ENCODE results near the gene GHR.

The GHR gene

GRCh38 chr5:42620579-42621216 lies 197.5 kb downstream of the GHR start:
- Histone ChIP-seq H3K9me3 (replicated peaks; ENCODE audit: insufficient read depth, low read length) (no peaks in the 10 kb centered on the region), H3K9ac (ENCODE audit: low read length) (no peak overlapping the region), H3K4me2 (ENCODE audit: low read depth, low read length) (no peak overlapping the region), H3K79me2 (ENCODE audit: low read length) (no peaks in the 10 kb centered on the region), H3K27me3 (replicated peaks; ENCODE audit: insufficient read depth, low read length) (no peaks in the 10 kb centered on the region), H3K36me3 (replicated peaks; ENCODE audit: insufficient read depth, low read length) (no peaks in the 10 kb centered on the region), H4K20me1 (ENCODE audit: insufficient read depth, low read length) (no peaks in the 10 kb centered on the region), H3K9me2 (replicated peaks; ENCODE audit: insufficient read depth, low read length) (no peaks in the 10 kb centered on the region), H3K27ac (ENCODE audit: low read length) (no peak overlapping the region), H3K4me1 (ENCODE audit: low read length) (no peaks in the 10 kb centered on the region), H3F3A (ENCODE audit: insufficient read depth, low read length) (no peaks in the 10 kb centered on the region), H3K4me3 (ENCODE audit: low read length) (no peak overlapping the region), H2AFZ (ENCODE audit: low read length) (no peak overlapping the region)
- no peak for TF ChIP-seq EZH2 (optimal IDR thresholded peaks at IDR 0.05; ENCODE audit: low read depth, low read length)
- TF ChIP-seq, protein P1, sequence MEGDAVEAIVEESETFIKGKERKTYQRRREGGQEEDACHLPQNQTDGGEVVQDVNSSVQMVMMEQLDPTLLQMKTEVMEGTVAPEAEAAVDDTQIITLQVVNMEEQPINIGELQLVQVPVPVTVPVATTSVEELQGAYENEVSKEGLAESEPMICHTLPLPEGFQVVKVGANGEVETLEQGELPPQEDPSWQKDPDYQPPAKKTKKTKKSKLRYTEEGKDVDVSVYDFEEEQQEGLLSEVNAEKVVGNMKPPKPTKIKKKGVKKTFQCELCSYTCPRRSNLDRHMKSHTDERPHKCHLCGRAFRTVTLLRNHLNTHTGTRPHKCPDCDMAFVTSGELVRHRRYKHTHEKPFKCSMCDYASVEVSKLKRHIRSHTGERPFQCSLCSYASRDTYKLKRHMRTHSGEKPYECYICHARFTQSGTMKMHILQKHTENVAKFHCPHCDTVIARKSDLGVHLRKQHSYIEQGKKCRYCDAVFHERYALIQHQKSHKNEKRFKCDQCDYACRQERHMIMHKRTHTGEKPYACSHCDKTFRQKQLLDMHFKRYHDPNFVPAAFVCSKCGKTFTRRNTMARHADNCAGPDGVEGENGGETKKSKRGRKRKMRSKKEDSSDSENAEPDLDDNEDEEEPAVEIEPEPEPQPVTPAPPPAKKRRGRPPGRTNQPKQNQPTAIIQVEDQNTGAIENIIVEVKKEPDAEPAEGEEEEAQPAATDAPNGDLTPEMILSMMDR (IDR thresholded peaks at IDR 0.05; ENCODE audit: low read length) = no peak
- TF ChIP-seq EZH2phosphoT487 (IDR thresholded peaks at IDR 0.05; ENCODE audit: low read length) = no peak
- no peak for DNase-seq

DNA sequence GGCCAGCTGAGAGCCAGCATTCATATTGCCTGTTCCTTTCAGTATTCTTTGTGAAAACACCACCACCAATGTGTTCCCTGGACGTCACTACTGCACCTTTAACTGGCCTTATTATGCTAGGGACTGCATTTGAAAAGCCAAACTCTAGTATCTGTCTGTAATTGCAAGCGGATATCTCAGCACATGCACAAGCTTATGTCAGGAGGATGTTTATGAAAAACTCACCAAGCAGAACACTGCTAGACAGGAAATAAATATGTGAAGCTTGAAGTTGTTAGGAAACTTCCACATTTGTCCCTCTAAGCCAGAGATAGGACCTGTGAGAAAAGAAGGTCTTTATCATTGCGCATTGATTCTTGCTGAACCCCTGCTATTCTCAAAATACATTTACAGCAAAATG lies 198.0 kb downstream of the GHR start:
- H3K79me2 ChIP-seq (ENCODE audit: low read length) = no peaks in the 10 kb centered on the region
- no peak overlapping the region for H3K4me2 ChIP-seq (ENCODE audit: low read depth, low read length)
- H3K4me1 ChIP-seq (ENCODE audit: low read length) = no peaks in the 10 kb centered on the region
- H3K36me3 ChIP-seq (replicated peaks; ENCODE audit: insufficient read depth, low read length) = no peaks in the 10 kb centered on the region
- no peaks in the 10 kb centered on the region for H3K9me3 ChIP-seq (replicated peaks; ENCODE audit: insufficient read depth, low read length)
- H3K27ac ChIP-seq (ENCODE audit: low read length) = no peak overlapping the region
- no peaks in the 10 kb centered on the region for H3K27me3 ChIP-seq (replicated peaks; ENCODE audit: insufficient read depth, low read length)
- DNase-seq = no peak
- H3K9ac ChIP-seq (ENCODE audit: low read length) = no peak overlapping the region
- H3K9me2 ChIP-seq (replicated peaks; ENCODE audit: insufficient read depth, low read length) = no peaks in the 10 kb centered on the region
- H3K4me3 ChIP-seq (ENCODE audit: low read length) = no peak overlapping the region
- H3F3A ChIP-seq (ENCODE audit: insufficient read depth, low read length) = no peaks in the 10 kb centered on the region
- no peaks in the 10 kb centered on the region for H4K20me1 ChIP-seq (ENCODE audit: insufficient read depth, low read length)
- TF ChIP-seq, protein P1 (IDR thresholded peaks at IDR 0.05; ENCODE audit: low read length) = no peak
- TF ChIP-seq EZH2 (optimal IDR thresholded peaks at IDR 0.05; ENCODE audit: low read depth, low read length) (no peak), EZH2phosphoT487 (IDR thresholded peaks at IDR 0.05; ENCODE audit: low read length) (no peak)
- no peak overlapping the region for H2AFZ ChIP-seq (ENCODE audit: low read length)

DNA sequence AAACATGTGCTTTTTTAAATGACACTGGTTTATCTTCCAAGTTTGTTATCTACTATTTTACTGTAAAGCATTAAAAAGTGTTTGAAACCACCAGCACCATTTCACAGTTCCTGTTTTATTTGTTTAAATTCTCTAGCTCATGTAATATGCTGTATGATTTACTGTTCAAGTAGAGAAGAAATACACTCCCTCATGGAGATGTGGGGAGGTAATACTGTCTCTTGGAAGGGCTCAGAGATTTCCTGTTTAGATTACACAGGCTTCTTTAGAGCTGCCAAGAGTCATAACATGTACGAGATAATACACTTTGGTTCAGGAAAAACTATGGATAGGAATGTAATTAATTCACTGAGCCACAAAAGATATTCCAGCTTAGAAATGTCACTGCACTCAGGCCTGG lies 198.4 kb downstream of the GHR start:
- no peak for DNase-seq
- Histone ChIP-seq H3F3A (ENCODE audit: insufficient read depth, low read length) (no peaks in the 10 kb centered on the region), H3K4me2 (ENCODE audit: low read depth, low read length) (no peak overlapping the region), H3K9ac (ENCODE audit: low read length) (no peak overlapping the region), H2AFZ (ENCODE audit: low read length) (no peak overlapping the region), H3K9me3 (replicated peaks; ENCODE audit: insufficient read depth, low read length) (no peaks in the 10 kb centered on the region), H4K20me1 (ENCODE audit: insufficient read depth, low read length) (no peaks in the 10 kb centered on the region), H3K79me2 (ENCODE audit: low read length) (no peaks in the 10 kb centered on the region), H3K4me3 (ENCODE audit: low read length) (no peak overlapping the region), H3K4me1 (ENCODE audit: low read length) (no peaks in the 10 kb centered on the region), H3K27ac (ENCODE audit: low read length) (no peak overlapping the region), H3K9me2 (replicated peaks; ENCODE audit: insufficient read depth, low read length) (no peaks in the 10 kb centered on the region), H3K36me3 (replicated peaks; ENCODE audit: insufficient read depth, low read length) (no peaks in the 10 kb centered on the region), H3K27me3 (replicated peaks; ENCODE audit: insufficient read depth, low read length) (no peaks in the 10 kb centered on the region)
- TF ChIP-seq, protein P1 (IDR thresholded peaks at IDR 0.05; ENCODE audit: low read length) = no peak
- no peak for TF ChIP-seq EZH2 (optimal IDR thresholded peaks at IDR 0.05; ENCODE audit: low read depth, low read length)
